PFSK-1 (cell line): ENCODE data around the gene XPO6.

ENCODE experiments used
- FOXP2 ChIP-seq: optimal IDR thresholded peaks from 2 replicates; pipeline ENCODE3; 2011; ENCODE audit warnings: borderline replicate concordance, control low read depth, inconsistent platforms; ENCODE audit not compliant: insufficient read depth; ENCODE audit errors: extremely low read length, extremely low read depth
- POLR2AphosphoS5 ChIP-seq: IDR thresholded peaks from 2 replicates; pipeline ENCODE4 v1.6.1; 2012; ENCODE audit warnings: low read depth, mild to moderate bottlenecking, control low read depth, low read length, moderate library complexity
- REST ChIP-seq, 2 experiments: IDR thresholded peaks; 2 replicates each; pipeline versions ENCODE4 v1.6.1 to v1.8.0; 2011 to 2012; ENCODE audit warnings: low read depth in 2 of 2, low read length in 2 of 2, control low read depth in 1 of 2, inconsistent platforms in 1 of 2, mild to moderate bottlenecking in 1 of 2, moderate library complexity in 1 of 2; ENCODE audit not compliant: insufficient read depth in 1 of 2
- SIN3A ChIP-seq: IDR thresholded peaks from 2 replicates; pipeline ENCODE4 v1.6.1; 2012; ENCODE audit warnings: mild to moderate bottlenecking, low read length, moderate library complexity, borderline replicate concordance; ENCODE audit not compliant: insufficient read depth
- TAF1 ChIP-seq: IDR thresholded peaks from 2 replicates; pipeline ENCODE4 v1.6.1; 2012; ENCODE audit warnings: low read length, control low read depth, borderline replicate concordance; ENCODE audit not compliant: insufficient read depth

GRCh38 chr16:28121527-28121926 is 90.2 kb downstream of the XPO6 start:
- no peak for TF ChIP-seq REST (IDR thresholded peaks at IDR 0.05; ENCODE audit: insufficient read depth in 1 of 2, low read depth in 2 of 2, low read length in 2 of 2)
- no peak for TF ChIP-seq TAF1
- TF ChIP-seq POLR2AphosphoS5, result no peak
- no peak for TF ChIP-seq SIN3A
- no peak for TF ChIP-seq FOXP2
